ENCODE data around the gene SBSN. TPM values are rescaled to one million over a fixed set of nuclear protein-coding genes. Genes with fewer than 3 reads are reported as not detected.

SBSN gene
- total and polyA plus RNA-seq, 9 of the 15 experiments (the other 6 are each of a cell fraction or from before 2014, with no cell fraction given): 0.05 TPM; not detected in 8

- TF ChIP-seq HDAC2 (IDR thresholded peaks at IDR 0.05): no peak
- TF ChIP-seq MAZ (CRISPR knock-in tag; conservative IDR thresholded peaks at IDR 0.05 in 1 of 2, IDR thresholded peaks at IDR 0.05 in 1 of 2): peak in 1 of 2 experiments; percentile 62; a peak in 2 of 4 replicates
- TF ChIP-seq IRF2 (CRISPR knock-in tag; IDR thresholded peaks at IDR 0.05): no peak
- TF ChIP-seq SRSF1 (IDR thresholded peaks at IDR 0.05; ENCODE audit: low read depth, low read length): no peak
- TF ChIP-seq MTA1 (IDR thresholded peaks at IDR 0.05; ENCODE audit: borderline replicate concordance): no peak
- no peak for TF ChIP-seq TSHZ1 (CRISPR knock-in tag; IDR thresholded peaks at IDR 0.05)
- TF ChIP-seq CBX3 (IDR thresholded peaks at IDR 0.05; ENCODE audit: borderline replicate concordance in 1 of 2, low read length in 2 of 2): peak in 1 of 2 experiments; percentile 59; a peak in 1 of 3 replicates
- no peak for TF ChIP-seq ILK (tag; IDR thresholded peaks at IDR 0.05; ENCODE audit: borderline replicate concordance, low read depth)
- TF ChIP-seq ZNF785 (CRISPR knock-in tag; IDR thresholded peaks at IDR 0.05): no peak
- TF ChIP-seq, protein P1, sequence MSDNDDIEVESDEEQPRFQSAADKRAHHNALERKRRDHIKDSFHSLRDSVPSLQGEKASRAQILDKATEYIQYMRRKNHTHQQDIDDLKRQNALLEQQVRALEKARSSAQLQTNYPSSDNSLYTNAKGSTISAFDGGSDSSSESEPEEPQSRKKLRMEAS (CRISPR knock-in tag; IDR thresholded peaks at IDR 0.05): peak; percentile 94
- TF ChIP-seq DIDO1 (tag; IDR thresholded peaks at IDR 0.05; ENCODE audit: low read depth): no peak
- no peak for TF ChIP-seq CSDE1 (IDR thresholded peaks at IDR 0.05)
- TF ChIP-seq GATA2 (CRISPR knock-in tag; IDR thresholded peaks at IDR 0.05): 0 out of 2 replicates have a peak, but pooled peaks have one; percentile 21
- TF ChIP-seq FOXJ2 (tag; IDR thresholded peaks at IDR 0.05): no peak
- peak; percentile 18; the same call in 1 of the 2 replicates for TF ChIP-seq CREM (IDR thresholded peaks at IDR 0.05; ENCODE audit: low read depth)
- no peak for TF ChIP-seq BCL6 (CRISPR knock-in tag; IDR thresholded peaks at IDR 0.05)
- TF ChIP-seq, protein P2, sequence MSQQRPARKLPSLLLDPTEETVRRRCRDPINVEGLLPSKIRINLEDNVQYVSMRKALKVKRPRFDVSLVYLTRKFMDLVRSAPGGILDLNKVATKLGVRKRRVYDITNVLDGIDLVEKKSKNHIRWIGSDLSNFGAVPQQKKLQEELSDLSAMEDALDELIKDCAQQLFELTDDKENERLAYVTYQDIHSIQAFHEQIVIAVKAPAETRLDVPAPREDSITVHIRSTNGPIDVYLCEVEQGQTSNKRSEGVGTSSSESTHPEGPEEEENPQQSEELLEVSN (IDR thresholded peaks at IDR 0.05; ENCODE audit: borderline replicate concordance in 1 of 2, extremely low read depth in 1 of 2, insufficient read depth in 1 of 2, insufficient read length in 1 of 2, low read depth in 1 of 2, low read length in 1 of 2, poor library complexity in 1 of 2, severe bottlenecking in 1 of 2): peak; percentile 73 to 92
- no peak for TF ChIP-seq ADNP (tag; IDR thresholded peaks at IDR 0.05)
- TF ChIP-seq GTF2A2 (tag; IDR thresholded peaks at IDR 0.05): no peak
- TF ChIP-seq ZNF408 (CRISPR knock-in tag; IDR thresholded peaks at IDR 0.05; ENCODE audit: low read depth): no peak
These were observed 29.7 kb upstream of the SBSN start (continued) for GRCh38 chr19:35557539-35558399.

Measured in K562 (cell line).